Subcutaneous adipose tissue (tissue), 4 donors: ENCODE data around the gene MREG. TPM values are rescaled to one million over a fixed set of nuclear protein-coding genes. Genes with fewer than 3 reads are reported as not detected.

Experiments used
- total RNA-seq, 4 donors: library from RNA; depleted of rRNA; stranded (reverse); fragments of >200 nt; gene quantifications; one replicate each; pipeline ENCODE4 v1.1.0, GENCODE V29; 2016
- TF ChIP-seq, protein P1 (sequence below): fragments of 450-650 bp; IDR thresholded peaks from one replicate; pipeline ENCODE4 v1.5.1; 2016; ENCODE audit warnings: low read depth, mild to moderate bottlenecking, control low read depth, antibody characterized with exemption, moderate library complexity

MREG gene
- total RNA-seq, 4 donors from 2014 or later: 3.3 to 13.1 (median 5.7) TPM

DNA sequence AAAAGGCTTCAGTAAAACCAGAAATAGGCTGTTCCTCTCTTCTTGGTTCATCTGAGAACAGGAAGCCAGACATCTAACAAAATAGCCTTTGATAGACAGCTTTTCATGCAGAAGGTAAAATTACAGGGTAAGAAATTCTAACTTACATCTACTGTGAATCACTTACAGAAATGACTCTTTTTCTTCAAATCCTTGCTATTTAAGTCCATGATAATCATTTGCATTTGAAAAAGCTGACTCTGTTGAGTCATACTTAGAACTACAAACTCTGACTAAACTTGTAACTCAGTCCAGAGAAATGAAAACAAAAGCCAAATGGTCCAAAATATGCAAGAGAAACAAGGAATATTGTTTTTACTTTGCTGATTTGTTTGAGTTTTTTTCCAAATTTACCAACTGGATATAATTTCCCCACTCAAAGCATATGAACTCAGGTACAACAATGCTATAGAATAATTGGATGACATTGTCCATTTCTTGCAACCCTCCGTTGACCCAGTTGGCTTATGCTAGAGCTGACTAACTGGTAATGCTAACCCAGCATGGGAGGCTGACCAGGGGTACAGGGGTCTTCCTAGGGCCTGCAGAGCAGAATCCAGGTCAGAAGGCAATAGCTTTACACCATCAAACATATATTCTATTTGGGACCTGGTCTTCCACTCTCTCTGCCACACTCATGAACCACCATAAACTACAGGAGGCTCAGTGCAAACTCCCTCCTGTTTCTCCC, 18.8 kb upstream of the MREG start:
- TF ChIP-seq, protein P1, sequence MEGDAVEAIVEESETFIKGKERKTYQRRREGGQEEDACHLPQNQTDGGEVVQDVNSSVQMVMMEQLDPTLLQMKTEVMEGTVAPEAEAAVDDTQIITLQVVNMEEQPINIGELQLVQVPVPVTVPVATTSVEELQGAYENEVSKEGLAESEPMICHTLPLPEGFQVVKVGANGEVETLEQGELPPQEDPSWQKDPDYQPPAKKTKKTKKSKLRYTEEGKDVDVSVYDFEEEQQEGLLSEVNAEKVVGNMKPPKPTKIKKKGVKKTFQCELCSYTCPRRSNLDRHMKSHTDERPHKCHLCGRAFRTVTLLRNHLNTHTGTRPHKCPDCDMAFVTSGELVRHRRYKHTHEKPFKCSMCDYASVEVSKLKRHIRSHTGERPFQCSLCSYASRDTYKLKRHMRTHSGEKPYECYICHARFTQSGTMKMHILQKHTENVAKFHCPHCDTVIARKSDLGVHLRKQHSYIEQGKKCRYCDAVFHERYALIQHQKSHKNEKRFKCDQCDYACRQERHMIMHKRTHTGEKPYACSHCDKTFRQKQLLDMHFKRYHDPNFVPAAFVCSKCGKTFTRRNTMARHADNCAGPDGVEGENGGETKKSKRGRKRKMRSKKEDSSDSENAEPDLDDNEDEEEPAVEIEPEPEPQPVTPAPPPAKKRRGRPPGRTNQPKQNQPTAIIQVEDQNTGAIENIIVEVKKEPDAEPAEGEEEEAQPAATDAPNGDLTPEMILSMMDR: no peak

DNA sequence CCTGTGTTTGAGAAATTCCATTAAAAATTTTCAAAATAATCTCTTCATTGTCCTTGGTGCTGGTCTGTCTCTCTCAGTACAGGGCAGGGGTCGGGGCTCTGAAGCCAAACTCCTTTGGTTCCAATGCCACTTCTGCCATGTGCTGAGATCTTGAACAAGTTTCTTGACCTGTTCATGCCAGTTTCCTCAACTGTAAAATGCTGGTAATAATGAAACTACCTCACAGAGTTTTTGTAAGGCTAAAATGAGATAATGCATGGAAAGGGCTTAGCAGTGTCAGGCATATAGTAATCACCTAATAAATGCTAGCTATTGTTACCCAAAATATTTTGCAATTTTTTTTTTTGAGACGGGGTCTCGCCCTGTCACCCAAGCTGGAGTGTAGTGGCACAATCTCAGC, 16.9 kb upstream of the MREG start:
- TF ChIP-seq, protein P1: no peak

GRCh38 chr2:216029416-216030129, 16.2 kb upstream of the MREG start:
- TF ChIP-seq, protein P1: no peak

DNA sequence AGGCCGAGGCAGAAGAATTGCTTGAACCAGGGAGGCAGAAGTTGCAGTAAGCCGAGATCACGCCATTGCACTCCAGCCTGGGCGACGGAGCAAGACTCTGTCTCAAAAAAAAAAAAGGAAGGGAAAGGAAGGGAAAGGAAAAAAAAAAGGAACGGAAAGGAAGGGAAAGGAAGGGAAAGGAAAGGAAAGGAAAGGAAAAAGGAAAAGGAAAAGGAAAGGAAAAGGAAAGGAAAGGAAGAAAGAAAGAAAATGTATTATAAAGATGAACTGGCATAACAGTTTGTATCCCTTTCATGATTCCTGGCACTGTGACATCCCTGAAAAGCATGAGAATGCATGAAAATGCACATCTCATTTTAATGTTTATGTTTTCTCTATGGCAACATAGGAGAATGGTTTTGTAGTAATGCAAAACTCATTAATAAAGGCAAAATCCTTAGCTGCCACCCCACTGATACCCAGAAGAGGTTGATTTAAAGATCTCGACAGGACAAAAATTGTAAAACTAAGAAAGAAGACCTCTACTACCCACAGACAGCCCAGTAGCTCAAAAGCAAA, 11.5 kb upstream of the MREG start:
- TF ChIP-seq, protein P1: no peak

- TF ChIP-seq, protein P1: no peak
These were observed 9.8 kb upstream of the MREG start for GRCh38 chr2:216023055-216023648.

DNA sequence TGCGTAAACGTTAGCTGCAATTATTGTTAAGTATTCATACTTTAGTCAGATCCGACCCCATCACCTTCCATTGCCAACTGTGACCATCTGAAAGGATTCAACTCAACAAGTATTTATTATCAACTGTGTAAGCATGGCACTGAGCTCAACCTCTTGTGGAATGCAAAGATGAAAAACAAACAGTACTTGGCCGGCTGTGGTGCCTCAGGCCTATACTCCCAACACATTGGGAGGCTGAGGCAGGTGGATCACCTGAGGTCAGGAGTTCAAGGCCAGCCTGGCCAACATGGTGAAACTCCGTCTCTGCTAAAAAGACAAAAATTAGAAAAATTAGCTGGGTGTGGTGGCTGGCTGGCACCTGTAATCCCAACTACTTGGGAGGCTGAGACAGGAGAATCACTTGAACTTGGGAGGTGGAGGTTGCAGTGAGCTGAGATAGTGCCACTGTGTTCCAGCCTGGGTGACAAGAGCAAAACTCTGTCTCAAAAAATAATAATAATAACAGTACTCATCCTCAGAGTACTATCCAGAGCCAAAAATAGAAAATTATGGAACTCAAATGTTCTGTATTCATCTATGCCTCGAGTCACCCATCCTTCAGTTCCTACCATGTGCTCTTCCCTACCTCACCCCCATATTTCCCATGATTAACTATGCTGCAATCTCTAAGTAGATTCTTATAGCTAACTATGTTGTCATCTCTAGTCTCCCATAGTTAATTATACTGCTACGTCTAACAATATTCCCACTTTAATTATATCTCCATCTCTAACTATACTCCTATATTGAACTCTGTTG, 8.6 kb upstream of the MREG start:
- TF ChIP-seq, protein P1: no peak
